ENCODE results near the gene SLC17A9. TPM values are rescaled to one million over a fixed set of nuclear protein-coding genes. Genes with fewer than 3 reads are reported as not detected.

The SLC17A9 gene
- total RNA-seq, 4 donors from 2014 or later: 1.6 to 10.7 (median 2.5) TPM

DNA sequence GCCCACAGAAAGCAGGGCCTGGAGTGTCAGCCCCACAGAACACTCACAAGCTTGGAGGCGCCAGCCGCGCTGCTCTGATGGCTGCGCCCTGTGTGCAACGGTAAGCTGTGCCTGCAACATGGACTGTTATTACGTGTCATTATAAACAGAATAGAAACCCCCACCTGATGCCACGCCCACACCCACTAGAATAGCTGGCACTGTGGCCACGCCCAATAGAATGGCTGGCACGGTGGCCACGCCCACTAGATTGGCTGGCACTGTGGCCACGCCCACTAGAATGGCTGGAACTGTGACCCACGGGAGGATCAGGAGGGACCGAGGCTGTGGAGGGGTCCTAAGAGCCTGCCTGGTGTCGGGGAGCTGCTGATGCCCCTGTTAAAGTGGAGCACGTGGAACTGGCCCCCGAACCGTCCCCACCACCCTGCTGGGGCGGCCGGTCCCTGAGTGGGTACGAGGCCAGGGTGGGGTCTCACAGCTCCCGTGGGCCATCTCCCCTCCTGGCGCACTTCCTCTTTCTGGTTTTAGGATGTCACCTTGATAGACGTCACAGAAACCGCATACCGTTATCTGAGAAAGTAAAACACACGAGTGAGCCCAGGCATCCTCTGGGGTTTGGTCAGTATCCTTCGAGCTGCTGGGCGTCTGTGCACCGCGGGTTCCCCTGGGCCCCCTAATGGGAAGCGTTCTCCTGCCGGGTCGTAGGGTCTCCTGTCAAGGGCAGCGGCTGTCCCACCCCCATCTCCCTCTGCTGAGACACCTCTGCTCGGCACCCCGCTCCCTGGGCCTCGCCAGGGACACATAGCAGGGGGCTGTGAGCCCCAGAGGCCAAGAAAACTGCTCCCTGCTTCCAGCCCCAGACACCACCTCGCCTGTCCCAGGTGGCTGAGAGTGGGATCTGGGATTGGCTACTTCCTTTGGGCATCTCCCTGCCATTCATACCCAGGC lies 25.4 kb downstream of the SLC17A9 start:
- DNase-seq (ENCODE audit: low spot score) (no peak), ATAC-seq (ENCODE audit: low FRiP score) (no peak)

DNA sequence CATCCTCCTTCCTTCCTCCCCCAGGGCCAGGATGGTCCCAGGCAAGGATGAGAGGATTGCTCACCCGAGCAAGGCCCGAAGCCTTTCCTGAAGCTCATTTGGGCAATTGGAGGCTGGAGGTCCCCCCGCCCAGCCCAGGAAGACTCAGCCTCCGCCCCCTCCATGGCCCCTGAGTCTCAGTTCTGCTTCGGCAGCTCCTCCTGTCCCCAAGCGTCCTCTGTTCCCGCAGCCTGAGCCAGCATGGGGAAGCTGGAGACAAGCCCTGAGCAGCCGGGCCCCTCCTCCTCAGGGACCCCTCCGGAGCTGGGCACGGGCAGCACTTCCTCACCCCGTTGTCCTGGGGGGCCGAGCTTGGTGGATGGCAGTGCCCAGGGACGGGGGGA lies 26.0 kb downstream of the SLC17A9 start:
- ATAC-seq (ENCODE audit: low FRiP score): no peak
- no peak for TF ChIP-seq CTCF (IDR thresholded peaks at IDR 0.05)

More for the DNA sequence above, 25.4 kb downstream of the SLC17A9 start:
- TF ChIP-seq CTCF (IDR thresholded peaks at IDR 0.05): no peak

DNA sequence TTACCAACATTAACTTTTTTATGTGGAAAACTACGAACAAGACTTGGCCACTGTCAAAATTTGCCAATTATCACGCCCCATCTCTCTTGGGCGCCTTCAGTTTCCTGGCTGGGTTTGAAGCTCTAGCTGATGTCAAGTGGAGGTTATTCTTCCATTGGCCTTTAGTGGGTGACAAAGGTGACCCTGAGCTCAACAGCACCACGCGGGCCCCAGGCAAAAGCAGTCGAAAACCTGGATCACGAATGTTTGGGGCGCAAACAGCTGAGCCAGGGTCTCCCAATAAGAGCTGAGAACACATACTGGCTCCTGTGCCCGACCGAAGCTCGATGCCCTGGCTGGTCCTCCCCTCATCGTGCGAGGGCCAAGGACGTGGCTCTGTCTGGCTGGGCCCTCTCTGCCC lies 26.8 kb downstream of the SLC17A9 start:
- no peak for TF ChIP-seq CTCF (IDR thresholded peaks at IDR 0.05)
- no peak for ATAC-seq (ENCODE audit: low FRiP score)
- DNase-seq (ENCODE audit: low spot score): no peak

More for the DNA sequence above, 26.0 kb downstream of the SLC17A9 start:
- no peak for DNase-seq (ENCODE audit: low spot score)

GRCh38 chr20:62979876-62980373 lies 27.4 kb downstream of the SLC17A9 start:
- ATAC-seq (ENCODE audit: low FRiP score) (no peak), DNase-seq (ENCODE audit: low spot score) (no peak)
- TF ChIP-seq CTCF (IDR thresholded peaks at IDR 0.05): no peak

- no peak for TF ChIP-seq CTCF (IDR thresholded peaks at IDR 0.05)
- ATAC-seq (ENCODE audit: low FRiP score) (no peak), DNase-seq (ENCODE audit: low spot score) (no peak)
Observed at GRCh38 chr20:62980380-62980960, 28.0 kb downstream of the SLC17A9 start.

- no peak for ATAC-seq (ENCODE audit: low FRiP score)
- no peak for TF ChIP-seq CTCF (IDR thresholded peaks at IDR 0.05)
- no peak for DNase-seq (ENCODE audit: low spot score)
Observed at GRCh38 chr20:62980970-62981369, 28.5 kb downstream of the SLC17A9 start.

Measured in omental fat pad (tissue), 4 donors.